Neural crest cell (in vitro differentiated cells): ENCODE measurements around the gene PIAS1. TPM values are rescaled to one million over a fixed set of nuclear protein-coding genes. Genes with fewer than 3 reads are reported as not detected.

ENCODE experiments used
- DNase-seq: peaks from one replicate; pipeline ENCODE4 v3.0.0; 2021; ENCODE audit warnings: low read depth, mixed read lengths, low spot score
- H3K27ac Mint-ChIP-seq: one replicate; pipeline ENCODE4 v1.8.0; 2021; ENCODE audit warnings: mild to moderate bottlenecking, mixed read lengths; ENCODE audit not compliant: unreplicated experiment
- H3K27me3 Mint-ChIP-seq: 2 replicates; pipeline ENCODE4 v1.8.0; 2021; ENCODE audit warnings: low read depth, mild to moderate bottlenecking, mixed read lengths
- H3K36me3 Mint-ChIP-seq: 2 replicates; pipeline ENCODE4 v1.8.0; 2021; ENCODE audit warnings: low read depth, mild to moderate bottlenecking, mixed read lengths
- H3K4me1 Mint-ChIP-seq: 2 replicates; pipeline ENCODE4 v1.8.0; 2021; ENCODE audit warnings: mixed read lengths
- H3K4me3 Mint-ChIP-seq: one replicate; pipeline ENCODE4 v1.8.0; 2021; ENCODE audit warnings: mild to moderate bottlenecking, mixed read lengths
- H3K9me3 Mint-ChIP-seq: 2 replicates; pipeline ENCODE4 v1.8.0; 2021; ENCODE audit warnings: mixed read lengths
- CTCF ChIP-seq: fragments of 200-600 bp; sonication (generic); conservative IDR thresholded peaks from 2 replicates; pipeline ENCODE4 v1.5.0; 2021; ENCODE audit warnings: antibody characterized with exemption, mild to moderate bottlenecking
- total RNA-seq: library from RNA; stranded (reverse); gene quantifications from 2 replicates; pipeline ENCODE4 v1.2.1, GENCODE V29; 2021

PIAS1 gene
- total RNA-seq, 1 donor from 2014 or later: 41.3 TPM

- DNase-seq: no peak
Measured at GRCh38 chr15:68114356-68114755, 60.2 kb downstream of the PIAS1 start.

GRCh38 chr15:68114840-68115239 is 60.7 kb downstream of the PIAS1 start:
- no peaks in the 10 kb centered on the region for H3K27me3 Mint-ChIP-seq
- no peak for TF ChIP-seq CTCF
- H3K9me3 Mint-ChIP-seq: no peaks in the 10 kb centered on the region
- no peak for DNase-seq
- no peak overlapping the region for H3K27ac Mint-ChIP-seq
- no peak overlapping the region for H3K4me3 Mint-ChIP-seq
- H3K36me3 Mint-ChIP-seq: peaks cover 8% of the 10 kb centered on the region
- H3K4me1 Mint-ChIP-seq: no peaks in the 10 kb centered on the region

More at GRCh38 chr15:68114356-68114755, 60.2 kb downstream of the PIAS1 start:
- Mint-ChIP-seq H3K36me3 (peaks cover 6% of the 10 kb centered on the region), H3K4me3 (no peak overlapping the region), H3K27me3 (no peaks in the 10 kb centered on the region), H3K4me1 (no peaks in the 10 kb centered on the region), H3K27ac (no peak overlapping the region), H3K9me3 (no peaks in the 10 kb centered on the region)
- no peak for TF ChIP-seq CTCF

GRCh38 chr15:68124700-68125099 is 70.6 kb downstream of the PIAS1 start:
- Mint-ChIP-seq H3K27ac (no peak overlapping the region), H3K27me3 (no peaks in the 10 kb centered on the region), H3K36me3 (peaks cover 11% of the 10 kb centered on the region), H3K4me1 (peaks cover 5% of the 10 kb centered on the region), H3K4me3 (no peak overlapping the region), H3K9me3 (no peaks in the 10 kb centered on the region)
- no peak for DNase-seq
- no peak for TF ChIP-seq CTCF

DNA sequence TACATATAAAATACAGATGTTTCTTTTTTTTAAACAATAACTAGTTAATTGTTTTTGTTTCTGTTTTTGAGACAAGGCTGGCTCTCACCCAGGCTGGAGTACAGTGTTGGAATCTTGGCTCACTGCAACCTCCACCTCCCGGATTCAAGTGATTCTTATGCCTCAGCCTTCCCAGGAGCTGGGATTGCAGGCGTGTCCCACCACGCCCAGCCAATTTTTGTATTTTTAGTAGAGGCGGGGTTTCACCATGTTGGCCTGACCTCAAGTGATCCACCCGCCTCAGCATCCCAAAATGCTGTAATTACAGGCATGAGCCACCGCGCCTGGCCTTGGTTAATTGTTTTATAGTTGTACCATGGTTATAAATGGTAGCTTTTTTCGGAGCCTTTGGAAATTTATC is 72.3 kb downstream of the PIAS1 start:
- no peak for TF ChIP-seq CTCF
- Mint-ChIP-seq H3K27ac (no peak overlapping the region), H3K4me3 (no peak overlapping the region), H3K27me3 (no peaks in the 10 kb centered on the region), H3K9me3 (no peaks in the 10 kb centered on the region), H3K4me1 (peaks cover 5% of the 10 kb centered on the region), H3K36me3 (peaks cover 4% of the 10 kb centered on the region)
- DNase-seq: no peak

- Mint-ChIP-seq H3K36me3 (no peaks in the 10 kb centered on the region), H3K27me3 (no peaks in the 10 kb centered on the region), H3K4me1 (peaks cover 5% of the 10 kb centered on the region), H3K4me3 (no peak overlapping the region), H3K9me3 (no peaks in the 10 kb centered on the region), H3K27ac (no peak overlapping the region)
- no peak for DNase-seq
- no peak for TF ChIP-seq CTCF
Measured at GRCh38 chr15:68129072-68129471, 75.0 kb downstream of the PIAS1 start.

DNA sequence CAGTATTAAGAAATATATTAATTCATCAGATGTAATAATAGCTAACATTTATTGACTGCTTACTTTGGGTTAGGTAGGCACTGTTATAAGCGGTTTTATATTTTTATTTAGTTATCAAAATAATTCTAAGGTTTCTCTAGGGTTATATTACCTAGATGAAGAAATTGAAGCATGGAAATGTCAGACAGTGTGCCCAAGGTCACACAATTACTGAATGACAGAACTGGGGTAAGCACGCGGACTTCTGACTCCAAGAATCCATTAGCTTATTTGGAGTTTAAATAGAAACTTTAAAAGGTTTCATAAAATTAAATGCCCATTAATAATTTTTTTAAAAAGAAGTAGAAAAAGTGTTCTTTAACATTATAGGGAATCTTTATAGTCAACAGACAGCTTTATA is 76.7 kb downstream of the PIAS1 start:
- H3K4me3 Mint-ChIP-seq: no peak overlapping the region
- no peak for TF ChIP-seq CTCF
- H3K4me1 Mint-ChIP-seq: peaks cover 5% of the 10 kb centered on the region
- no peak overlapping the region for H3K27ac Mint-ChIP-seq
- DNase-seq: no peak
- H3K36me3 Mint-ChIP-seq: no peaks in the 10 kb centered on the region
- H3K27me3 Mint-ChIP-seq: no peaks in the 10 kb centered on the region
- no peaks in the 10 kb centered on the region for H3K9me3 Mint-ChIP-seq
